Loucy (cell line): ENCODE results near the gene MRPL52.
A peak's percentile ranks its signal among the peaks of the same experiment; 100 is the strongest.

Experiments
- H2AFZ ChIP-seq: fragments of 200-600 bp; sonication (generic); 2 replicates; pipeline ENCODE4 v1.6.0; 2016; ENCODE audit warnings: antibody characterized with exemption, mild to moderate bottlenecking, low read length, moderate library complexity
- H3F3A ChIP-seq: fragments of 200-600 bp; 2 replicates; pipeline ENCODE4 v1.6.0; 2016; ENCODE audit warnings: antibody characterized with exemption, low read depth, mild to moderate bottlenecking
- H3K27me3 ChIP-seq: fragments of 200-600 bp; sonication (generic); 2 replicates; pipeline ENCODE4 v1.6.1; 2014; ENCODE audit warnings: low read length, mild to moderate bottlenecking; ENCODE audit not compliant: insufficient read depth, poor library complexity, severe bottlenecking
- H3K36me3 ChIP-seq: fragments of 200-600 bp; sonication (generic); 2 replicates; pipeline ENCODE4 v1.6.1; 2016; ENCODE audit warnings: low read length; ENCODE audit not compliant: insufficient read depth
- H3K4me1 ChIP-seq: fragments of 200-600 bp; sonication (generic); 2 replicates; pipeline ENCODE4 v1.5.1; 2014; ENCODE audit warnings: low read length, mild to moderate bottlenecking; ENCODE audit not compliant: insufficient read depth, poor library complexity, severe bottlenecking
- H3K4me2 ChIP-seq: fragments of 200-600 bp; sonication (generic); 2 replicates; pipeline ENCODE4 v1.6.0; 2014; ENCODE audit warnings: antibody characterized with exemption, low read length, low read depth, mild to moderate bottlenecking; ENCODE audit not compliant: poor library complexity, severe bottlenecking
- H3K4me3 ChIP-seq: fragments of 200-600 bp; sonication (generic); 2 replicates; pipeline ENCODE4 v1.5.1; 2014; ENCODE audit warnings: low read length, mild to moderate bottlenecking, mixed read lengths; ENCODE audit not compliant: poor library complexity, severe bottlenecking
- H3K79me2 ChIP-seq: fragments of 200-600 bp; sonication (generic); 2 replicates; pipeline ENCODE4 v1.6.1; 2014; ENCODE audit warnings: low read length; ENCODE audit not compliant: insufficient read depth
- H3K9ac ChIP-seq: fragments of 200-600 bp; sonication (generic); 2 replicates; pipeline ENCODE4 v1.6.0; 2014; ENCODE audit warnings: mild to moderate bottlenecking, low read depth, low read length, moderate library complexity; ENCODE audit not compliant: poor library complexity, severe bottlenecking
- H3K9me2 ChIP-seq: fragments of 200-600 bp; sonication (generic); replicated peaks from 2 replicates; pipeline ENCODE4 v1.6.1; 2016; ENCODE audit warnings: low read depth, low read length, mixed read lengths
- H3K9me3 ChIP-seq: fragments of 200-600 bp; sonication (generic); 2 replicates; pipeline ENCODE4 v1.6.1; 2014; ENCODE audit warnings: mild to moderate bottlenecking, antibody characterized with exemption, low read length, low read depth; ENCODE audit not compliant: insufficient read depth
- H4K20me1 ChIP-seq: fragments of 200-600 bp; sonication (generic); 2 replicates; pipeline ENCODE4 v1.6.0; 2014; ENCODE audit warnings: antibody characterized with exemption, low read length, mild to moderate bottlenecking; ENCODE audit not compliant: insufficient read depth, poor library complexity, severe bottlenecking
- EZH2phosphoT487 ChIP-seq: fragments of 200-600 bp; IDR thresholded peaks from 2 replicates; pipeline ENCODE4 v1.6.1; 2018; ENCODE audit warnings: antibody characterized with exemption, mild to moderate bottlenecking, moderate library complexity, borderline replicate concordance
- TF ChIP-seq, protein P1 (sequence below): fragments of 200-600 bp; sonication (generic); conservative IDR thresholded peaks from 2 replicates; pipeline ENCODE4 v1.5.1; 2014; ENCODE audit warnings: mild to moderate bottlenecking, antibody characterized with exemption, low read length

Gene MRPL52

DNA sequence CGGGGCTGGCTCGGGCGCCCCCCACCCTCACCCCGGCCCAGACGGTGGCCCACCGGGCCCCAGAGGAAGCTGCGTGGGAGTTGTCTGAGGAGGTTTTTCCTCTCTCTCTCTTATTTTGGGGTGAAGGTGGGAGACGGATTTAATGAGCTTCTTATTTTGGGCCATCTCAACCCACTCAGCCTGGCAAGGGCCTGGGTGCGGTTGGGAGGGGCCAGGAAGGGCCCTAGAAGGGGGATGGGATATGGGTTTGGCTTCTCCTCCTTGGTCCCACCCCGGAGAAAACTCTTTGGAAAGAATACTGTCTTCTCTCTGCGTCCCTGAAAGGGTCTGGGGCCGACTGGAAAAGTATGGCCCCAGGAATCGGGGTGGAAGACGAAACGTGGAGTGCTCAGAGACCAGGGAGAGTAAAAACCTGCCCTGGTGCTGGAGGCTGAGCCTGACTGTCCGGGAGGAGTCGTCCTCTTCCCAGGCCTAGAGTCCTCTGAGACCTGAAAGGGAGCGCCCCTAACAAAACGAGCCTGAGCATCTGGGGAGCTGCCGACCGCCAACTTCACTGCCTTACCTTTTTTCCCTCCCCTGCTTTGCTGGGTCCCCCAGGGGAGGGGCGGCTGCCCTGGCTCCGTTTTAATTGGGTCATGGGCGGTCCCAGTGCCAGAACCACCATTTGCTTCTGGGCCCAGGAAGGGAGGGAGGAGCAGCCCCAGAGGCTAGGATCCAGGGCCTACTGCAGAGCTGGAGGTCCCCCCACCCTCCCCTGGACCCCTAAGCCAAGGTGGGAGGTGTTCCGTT, 8.3 kb downstream of the MRPL52 start:
- Histone ChIP-seq H3K9me2 (no peaks in the 10 kb centered on the region), H4K20me1 (no peaks in the 10 kb centered on the region), H3K4me3 (no peak overlapping the region), H3K79me2 (no peaks in the 10 kb centered on the region), H2AFZ (no peak overlapping the region), H3K9me3 (no peaks in the 10 kb centered on the region), H3K4me1 (peaks cover 15% of the 10 kb centered on the region), H3K36me3 (peaks cover 2% of the 10 kb centered on the region; the same call in 1 of the 2 replicates), H3K4me2 (no peak overlapping the region), H3K27me3 (no peaks in the 10 kb centered on the region), H3F3A (no peaks in the 10 kb centered on the region), H3K9ac (peak overlapping the region; percentile 47)
- no peak for TF ChIP-seq EZH2phosphoT487
- TF ChIP-seq, protein P1, sequence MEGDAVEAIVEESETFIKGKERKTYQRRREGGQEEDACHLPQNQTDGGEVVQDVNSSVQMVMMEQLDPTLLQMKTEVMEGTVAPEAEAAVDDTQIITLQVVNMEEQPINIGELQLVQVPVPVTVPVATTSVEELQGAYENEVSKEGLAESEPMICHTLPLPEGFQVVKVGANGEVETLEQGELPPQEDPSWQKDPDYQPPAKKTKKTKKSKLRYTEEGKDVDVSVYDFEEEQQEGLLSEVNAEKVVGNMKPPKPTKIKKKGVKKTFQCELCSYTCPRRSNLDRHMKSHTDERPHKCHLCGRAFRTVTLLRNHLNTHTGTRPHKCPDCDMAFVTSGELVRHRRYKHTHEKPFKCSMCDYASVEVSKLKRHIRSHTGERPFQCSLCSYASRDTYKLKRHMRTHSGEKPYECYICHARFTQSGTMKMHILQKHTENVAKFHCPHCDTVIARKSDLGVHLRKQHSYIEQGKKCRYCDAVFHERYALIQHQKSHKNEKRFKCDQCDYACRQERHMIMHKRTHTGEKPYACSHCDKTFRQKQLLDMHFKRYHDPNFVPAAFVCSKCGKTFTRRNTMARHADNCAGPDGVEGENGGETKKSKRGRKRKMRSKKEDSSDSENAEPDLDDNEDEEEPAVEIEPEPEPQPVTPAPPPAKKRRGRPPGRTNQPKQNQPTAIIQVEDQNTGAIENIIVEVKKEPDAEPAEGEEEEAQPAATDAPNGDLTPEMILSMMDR: no peak

DNA sequence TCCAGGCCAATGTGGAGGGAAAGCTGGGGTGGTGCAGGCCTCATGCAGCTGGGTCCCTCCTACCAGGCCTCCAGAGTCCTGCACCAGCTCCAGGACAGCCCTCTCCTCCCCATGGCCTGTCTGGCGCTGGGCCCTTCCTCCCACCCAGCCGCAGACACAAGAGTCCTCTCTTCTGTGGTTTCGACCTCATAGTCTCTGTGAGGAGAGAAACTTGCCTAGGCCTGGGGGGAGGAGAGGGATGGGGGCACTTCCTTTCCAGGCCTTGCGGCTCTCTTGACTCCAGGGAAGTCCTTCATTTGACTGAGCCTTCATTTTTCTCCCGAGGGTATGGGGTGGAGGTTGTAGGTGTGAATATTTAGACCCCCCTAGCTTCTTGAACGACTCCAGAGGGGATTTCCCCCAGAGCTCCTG, 8.9 kb downstream of the MRPL52 start:
- no peaks in the 10 kb centered on the region for H3K27me3 ChIP-seq
- TF ChIP-seq EZH2phosphoT487: no peak
- TF ChIP-seq, protein P1: no peak
- H3K9me2 ChIP-seq: no peaks in the 10 kb centered on the region
- H3K4me1 ChIP-seq: peaks cover 15% of the 10 kb centered on the region
- H2AFZ ChIP-seq: no peak overlapping the region
- H3K9ac ChIP-seq: peak overlapping the region; percentile 47
- H3F3A ChIP-seq: no peaks in the 10 kb centered on the region
- no peaks in the 10 kb centered on the region for H3K79me2 ChIP-seq
- H3K4me3 ChIP-seq: no peak overlapping the region
- H3K9me3 ChIP-seq: no peaks in the 10 kb centered on the region
- H3K4me2 ChIP-seq: peak overlapping the region; percentile 11
- no peaks in the 10 kb centered on the region for H4K20me1 ChIP-seq
- 0 out of 2 replicates have a peak, but pooled peaks cover 2% of the 10 kb centered on the region for H3K36me3 ChIP-seq

DNA sequence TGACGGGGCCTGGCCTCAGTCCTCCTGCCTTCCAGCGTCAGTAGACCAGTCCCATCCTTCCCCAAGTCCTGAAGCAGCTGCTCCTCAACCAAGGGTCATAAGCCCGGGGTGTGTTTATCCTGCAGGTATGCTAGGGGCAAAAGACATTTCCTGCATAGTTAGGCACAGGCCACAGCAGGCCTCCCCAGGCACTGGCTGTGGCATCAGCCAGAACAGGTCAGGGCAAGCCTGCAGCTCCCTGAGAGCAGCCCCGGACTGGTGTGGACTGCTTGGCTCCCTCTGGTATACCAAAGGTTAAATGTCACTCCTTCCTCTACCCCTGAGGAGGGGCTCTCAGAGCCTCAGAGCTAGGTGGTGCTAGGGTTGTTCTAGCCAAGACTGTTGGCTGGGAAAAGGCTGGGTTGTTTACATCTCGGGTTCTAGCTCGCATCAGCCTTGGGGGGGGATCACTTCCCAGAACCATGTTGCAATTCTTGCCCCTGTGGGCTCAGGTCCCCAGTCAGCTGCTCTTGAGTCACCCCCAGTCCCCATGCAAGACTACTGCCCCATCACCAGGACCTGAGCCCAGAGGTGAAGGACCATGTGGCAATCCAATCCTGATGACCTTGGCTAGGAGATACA, 9.6 kb downstream of the MRPL52 start:
- H3K4me1 ChIP-seq: peaks cover 15% of the 10 kb centered on the region
- no peaks in the 10 kb centered on the region for H3K79me2 ChIP-seq
- 0 out of 2 replicates have a peak, but pooled peaks cover under 1% of the 10 kb centered on the region for H3K36me3 ChIP-seq
- H4K20me1 ChIP-seq: no peaks in the 10 kb centered on the region
- H3K4me2 ChIP-seq: no peak overlapping the region
- H3K9me2 ChIP-seq: no peaks in the 10 kb centered on the region
- H3K27me3 ChIP-seq: no peaks in the 10 kb centered on the region
- TF ChIP-seq, protein P1: no peak
- no peak for TF ChIP-seq EZH2phosphoT487
- no peak overlapping the region for H3K4me3 ChIP-seq
- H3F3A ChIP-seq: no peaks in the 10 kb centered on the region
- H2AFZ ChIP-seq: no peak overlapping the region
- peak overlapping the region; percentile 47 for H3K9ac ChIP-seq
- no peaks in the 10 kb centered on the region for H3K9me3 ChIP-seq
